ENCODE measurements around the gene SEPHS1.
A peak's percentile ranks its signal among the peaks of the same experiment; 100 is the strongest.
"Not testable (repeated sequence)": the region's sequence is repeated elsewhere in the genome, so short reads cannot be mapped to it uniquely, and the experiment has no call there.

SEPHS1 gene, protein sequence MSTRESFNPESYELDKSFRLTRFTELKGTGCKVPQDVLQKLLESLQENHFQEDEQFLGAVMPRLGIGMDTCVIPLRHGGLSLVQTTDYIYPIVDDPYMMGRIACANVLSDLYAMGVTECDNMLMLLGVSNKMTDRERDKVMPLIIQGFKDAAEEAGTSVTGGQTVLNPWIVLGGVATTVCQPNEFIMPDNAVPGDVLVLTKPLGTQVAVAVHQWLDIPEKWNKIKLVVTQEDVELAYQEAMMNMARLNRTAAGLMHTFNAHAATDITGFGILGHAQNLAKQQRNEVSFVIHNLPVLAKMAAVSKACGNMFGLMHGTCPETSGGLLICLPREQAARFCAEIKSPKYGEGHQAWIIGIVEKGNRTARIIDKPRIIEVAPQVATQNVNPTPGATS

GRCh38 chr10:13348216-13349017 is at the start of gene SEPHS1:
Gene SEPHS1 (minus strand): TSS chr10:13348293. CDS start chr10:13344950, 3,343 bp downstream.
- DNase-seq = peak; percentile 30 to 68

- no peak for DNase-seq
Measured at GRCh38 chr10:13397052-13397451, 49.0 kb upstream of the SEPHS1 start.

DNA sequence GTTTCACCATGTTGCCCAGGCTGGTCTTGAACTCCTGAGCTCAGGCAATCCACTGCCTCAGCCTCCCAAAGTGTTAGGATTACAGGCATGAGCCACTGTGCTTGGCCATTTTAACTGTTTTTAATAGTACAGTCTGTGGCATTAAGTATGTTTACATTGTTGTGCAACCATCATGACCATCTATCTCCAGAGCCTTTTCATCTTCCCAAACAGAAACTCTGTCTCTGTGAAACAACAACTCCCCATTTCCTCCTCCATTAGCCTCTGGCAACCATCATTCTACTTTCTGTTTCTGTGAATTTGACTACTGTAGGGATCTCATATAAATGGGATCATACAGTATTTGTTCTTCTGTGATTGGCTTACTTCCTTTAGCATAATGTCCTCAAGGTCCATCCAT is 48.3 kb upstream of the SEPHS1 start:
- DNase-seq = no peak

DNA sequence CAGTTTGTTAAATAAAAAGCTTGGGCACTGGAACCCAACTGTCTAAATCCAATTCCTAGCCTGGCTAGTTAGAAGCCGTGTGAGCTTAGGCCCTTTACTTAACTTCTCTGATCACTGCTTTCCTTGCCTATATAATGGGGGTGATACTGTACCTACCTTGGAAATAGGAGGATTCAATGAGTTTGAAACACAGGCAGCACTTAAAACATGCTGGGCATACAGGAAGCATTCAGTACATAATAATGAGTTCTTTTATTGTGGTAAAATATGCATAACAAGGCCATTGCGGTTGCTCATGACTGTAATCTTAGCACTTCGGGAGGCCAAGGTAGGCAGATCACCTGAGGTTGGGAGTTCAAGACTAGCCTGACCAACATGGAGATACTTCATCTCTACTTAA is 47.4 kb upstream of the SEPHS1 start:
- DNase-seq = no peak

GRCh38 chr10:13393640-13394039 is 45.5 kb upstream of the SEPHS1 start:
- no peak for DNase-seq

DNA sequence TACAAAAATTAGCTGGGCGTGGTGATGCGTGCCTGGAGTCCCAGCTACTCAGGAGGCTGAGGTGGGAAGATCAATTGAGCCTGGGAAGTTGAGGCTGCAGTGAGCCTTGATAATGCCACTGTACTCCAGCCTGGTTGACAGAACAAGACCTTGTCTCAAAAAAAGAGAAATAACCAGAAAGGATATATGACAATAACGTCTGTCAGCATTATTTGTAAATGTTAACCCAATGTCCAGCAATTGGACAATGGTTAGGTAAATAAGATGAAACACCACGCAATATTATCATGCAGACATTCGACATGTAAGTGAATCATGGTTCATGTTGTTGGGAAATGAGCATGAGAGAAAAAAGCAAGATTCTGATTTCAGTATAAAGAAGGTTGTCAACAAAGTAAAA is 44.6 kb upstream of the SEPHS1 start:
- no peak for DNase-seq

- DNase-seq = no peak
Measured at GRCh38 chr10:13390604-13391522, 42.8 kb upstream of the SEPHS1 start.

GRCh38 chr10:13388478-13389230 is 40.6 kb upstream of the SEPHS1 start:
- DNase-seq = no peak

- no peak for DNase-seq
Measured at GRCh38 chr10:13386021-13386420, 37.9 kb upstream of the SEPHS1 start.

DNA sequence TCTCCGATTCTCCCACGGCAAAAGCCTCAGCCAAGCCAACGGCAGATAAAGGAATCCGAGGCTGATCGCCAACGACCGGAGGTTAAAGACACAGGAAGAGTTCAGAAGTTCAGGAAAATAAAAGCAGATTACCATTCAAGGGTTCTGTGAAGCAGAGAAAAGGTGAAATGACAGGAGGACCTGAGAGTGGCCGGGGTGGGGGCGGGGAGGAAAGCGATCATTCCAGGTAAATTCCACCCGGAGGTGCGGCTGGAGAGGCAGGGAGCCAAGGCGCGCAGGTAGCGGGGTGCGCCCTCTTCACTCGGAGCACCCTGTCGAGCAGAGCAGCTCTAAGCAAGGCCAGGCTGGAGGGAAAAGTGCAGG is 35.3 kb upstream of the SEPHS1 start:
- DNase-seq = no peak

DNA sequence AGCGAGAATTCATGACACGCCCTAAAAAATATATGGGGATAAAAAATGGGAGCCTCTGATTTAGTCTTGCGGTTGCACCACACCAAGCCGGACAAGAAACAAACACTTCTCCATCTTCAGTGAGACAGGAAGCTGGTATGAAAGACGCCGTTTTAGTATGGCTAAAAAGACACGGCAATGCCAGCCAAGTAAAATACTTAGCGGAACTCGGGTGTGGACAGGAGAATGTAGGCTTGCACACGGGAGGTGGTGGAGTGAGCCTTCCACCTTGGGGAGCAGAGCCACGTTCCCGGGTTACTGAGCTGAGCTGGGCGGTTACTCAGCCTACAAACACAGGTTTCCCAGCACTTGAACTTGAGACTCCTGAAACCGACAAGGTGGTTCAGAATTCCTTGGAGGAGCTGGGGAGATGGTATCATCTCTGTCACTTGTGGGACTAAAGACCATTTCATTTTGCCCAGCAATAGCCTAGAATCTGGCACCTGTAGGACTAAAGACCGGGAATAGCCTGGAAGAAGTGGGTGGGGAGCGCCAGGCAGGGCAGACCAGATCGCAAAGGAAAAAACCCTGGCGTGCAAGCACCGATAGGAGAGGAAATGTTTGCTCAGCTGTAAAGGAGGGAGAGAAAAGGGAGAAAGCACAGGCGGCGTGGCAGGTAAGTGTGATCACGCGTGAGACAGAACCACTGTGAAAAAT is 34.8 kb upstream of the SEPHS1 start:
- DNase-seq = no peak

DNA sequence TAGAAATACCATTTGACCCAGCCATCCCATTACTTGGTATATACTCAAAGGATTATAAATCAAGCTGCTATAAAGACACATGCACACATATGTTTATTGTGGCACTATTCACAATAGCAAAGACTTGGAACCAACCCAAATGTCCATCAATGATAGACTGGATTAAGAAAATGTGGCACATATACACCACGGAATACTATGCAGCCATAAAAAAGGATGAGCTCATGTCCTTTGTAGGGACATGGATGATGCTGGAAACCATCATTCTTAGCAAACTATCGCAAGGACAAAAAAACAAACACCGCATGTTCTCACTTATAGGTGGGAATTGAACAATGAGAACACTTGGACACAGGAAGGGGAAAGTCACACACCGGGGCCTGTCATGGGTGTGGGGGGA is 31.0 kb upstream of the SEPHS1 start:
- not testable (repeated sequence) for DNase-seq

DNA sequence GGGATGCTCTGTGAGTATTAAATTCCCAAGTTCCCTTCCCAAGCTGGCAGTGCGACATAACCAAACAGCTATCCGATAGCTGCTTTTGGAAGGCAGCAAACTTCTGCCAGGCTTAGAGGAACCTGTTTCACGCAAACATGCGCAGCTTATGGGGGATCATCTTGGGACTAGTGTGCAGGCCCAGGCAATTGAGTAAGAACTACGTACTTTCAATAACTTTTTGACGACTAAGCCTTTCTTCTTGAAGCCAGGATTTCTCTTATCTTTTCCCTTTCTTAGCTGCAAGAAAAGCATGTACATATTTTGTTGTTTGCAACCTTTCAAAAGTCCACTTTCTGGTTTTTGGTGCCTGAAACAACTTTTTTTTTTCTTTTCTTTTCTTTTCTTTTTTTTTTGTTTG is 28.7 kb upstream of the SEPHS1 start:
- DNase-seq = no peak

GRCh38 chr10:13376297-13376696 is 28.2 kb upstream of the SEPHS1 start:
- DNase-seq = no peak

GRCh38 chr10:13375791-13376190 is 27.7 kb upstream of the SEPHS1 start:
- DNase-seq = no peak

DNA sequence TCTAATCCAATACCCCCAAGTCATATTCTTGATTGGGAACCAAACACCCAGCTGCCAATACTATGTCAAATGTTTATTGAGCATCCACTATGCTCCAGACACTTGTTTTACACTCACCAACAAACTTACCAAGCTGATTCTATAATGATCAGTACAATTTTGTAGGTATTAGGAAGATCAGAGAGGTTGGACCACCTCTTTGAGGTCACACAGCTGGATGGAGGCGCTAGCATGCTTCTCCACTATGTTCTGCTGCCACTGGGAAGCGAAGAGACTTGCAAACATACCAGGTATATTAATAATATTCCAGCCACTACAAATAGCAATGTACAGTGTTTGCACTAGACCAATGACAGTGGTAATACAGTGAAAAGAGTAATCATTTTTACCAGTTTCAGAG is 25.6 kb upstream of the SEPHS1 start:
- no peak for DNase-seq

GRCh38 chr10:13372524-13372923 is 24.4 kb upstream of the SEPHS1 start:
- no peak for DNase-seq

DNA sequence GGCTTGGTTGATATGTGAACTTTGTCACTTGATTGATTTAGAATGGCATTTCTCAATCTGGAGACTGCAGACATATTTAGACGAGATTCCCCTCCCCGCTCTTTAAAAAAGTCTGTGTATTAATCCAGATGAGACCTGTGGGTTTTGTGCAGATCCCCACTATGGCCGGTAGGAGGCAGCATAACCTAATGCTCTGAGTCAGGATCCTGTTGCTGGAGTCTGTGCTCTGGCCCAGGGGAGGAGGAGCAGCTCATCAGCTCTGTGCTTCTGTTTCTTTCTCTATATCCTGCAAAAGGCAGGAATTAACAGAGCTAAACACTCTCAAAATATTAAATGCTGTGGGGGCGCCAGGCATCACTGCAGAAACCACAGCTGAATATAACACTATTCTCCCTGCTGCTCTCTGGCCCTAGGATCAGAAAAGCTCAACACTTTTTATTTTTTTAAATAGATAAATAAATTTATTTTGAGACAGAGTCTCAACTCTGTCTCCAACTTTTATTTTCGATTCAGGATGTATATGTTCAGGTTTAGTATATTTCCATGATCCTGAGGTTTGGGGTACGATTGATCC is 23.9 kb upstream of the SEPHS1 start:
- DNase-seq = peak in 1 of 2 experiments; percentile 1

DNA sequence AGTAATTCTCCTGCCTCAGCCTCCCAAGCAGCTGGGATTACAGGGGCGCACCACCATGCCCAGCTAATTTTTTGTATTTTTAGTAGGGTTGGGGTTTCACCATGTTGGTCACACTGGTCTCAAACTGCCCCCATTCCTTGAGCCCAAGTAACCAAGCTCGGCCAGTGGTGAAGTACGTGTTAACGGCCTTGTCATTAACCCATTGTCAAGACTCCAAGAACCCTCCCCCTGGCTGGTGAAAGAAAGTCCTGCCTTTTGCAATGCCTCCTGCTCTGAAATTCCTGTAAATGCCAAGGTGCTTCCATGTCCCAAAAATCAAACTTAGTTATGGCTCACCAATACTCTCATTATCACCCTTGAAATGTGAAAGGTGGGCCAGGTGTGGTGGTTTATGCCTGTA is 18.8 kb upstream of the SEPHS1 start:
- no peak for DNase-seq

- DNase-seq = no peak
Measured at GRCh38 chr10:13365831-13366230, 17.7 kb upstream of the SEPHS1 start.

DNA sequence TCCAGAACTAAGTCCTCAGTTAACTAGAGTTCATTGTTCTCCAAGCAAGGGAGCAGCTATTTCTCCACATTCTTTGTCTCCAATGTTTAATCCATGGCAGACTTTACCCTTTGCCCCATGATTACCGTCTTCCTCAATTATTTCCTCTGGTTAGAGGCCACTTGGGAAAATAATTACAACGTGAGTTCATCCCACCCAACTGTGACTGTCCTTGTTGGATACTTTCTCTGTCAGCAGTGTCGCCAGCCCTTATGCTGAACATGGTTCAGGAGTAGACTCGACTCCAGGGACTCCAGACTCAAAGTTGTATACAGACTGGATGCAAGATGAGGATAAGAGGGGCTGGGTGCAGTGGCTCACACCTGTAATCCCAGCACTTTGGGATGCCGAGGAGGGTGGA is 17.1 kb upstream of the SEPHS1 start:
- no peak for DNase-seq
